Rectal smooth muscle tissue (tissue), 1 donor: ENCODE results near the gene CMTM3.
"Not testable (repeated sequence)": the region's sequence is repeated elsewhere in the genome, so short reads cannot be mapped to it uniquely, and the experiment has no call there.

Experiments used
- H3K27ac ChIP-seq: one replicate; pipeline ENCODE4 v1.7.0; 2013; ENCODE audit warnings: low read depth, low read length, inconsistent platforms
- H3K27me3 ChIP-seq: one replicate; pipeline ENCODE4 v1.7.0; 2013; ENCODE audit warnings: low read length; ENCODE audit not compliant: control insufficient read depth, insufficient read depth
- H3K36me3 ChIP-seq: one replicate; pipeline ENCODE4 v1.7.0; 2013; ENCODE audit warnings: low read length; ENCODE audit not compliant: control insufficient read depth, insufficient read depth
- H3K4me1 ChIP-seq: one replicate; pipeline ENCODE4 v1.7.0; 2013; ENCODE audit warnings: low read length; ENCODE audit not compliant: control insufficient read depth, insufficient read depth
- H3K4me3 ChIP-seq: one replicate; pipeline ENCODE4 v1.7.0; 2013; ENCODE audit warnings: low read length
- H3K9ac ChIP-seq: one replicate; pipeline ENCODE4 v1.7.0; 2013; ENCODE audit warnings: low read length

The CMTM3 gene

DNA sequence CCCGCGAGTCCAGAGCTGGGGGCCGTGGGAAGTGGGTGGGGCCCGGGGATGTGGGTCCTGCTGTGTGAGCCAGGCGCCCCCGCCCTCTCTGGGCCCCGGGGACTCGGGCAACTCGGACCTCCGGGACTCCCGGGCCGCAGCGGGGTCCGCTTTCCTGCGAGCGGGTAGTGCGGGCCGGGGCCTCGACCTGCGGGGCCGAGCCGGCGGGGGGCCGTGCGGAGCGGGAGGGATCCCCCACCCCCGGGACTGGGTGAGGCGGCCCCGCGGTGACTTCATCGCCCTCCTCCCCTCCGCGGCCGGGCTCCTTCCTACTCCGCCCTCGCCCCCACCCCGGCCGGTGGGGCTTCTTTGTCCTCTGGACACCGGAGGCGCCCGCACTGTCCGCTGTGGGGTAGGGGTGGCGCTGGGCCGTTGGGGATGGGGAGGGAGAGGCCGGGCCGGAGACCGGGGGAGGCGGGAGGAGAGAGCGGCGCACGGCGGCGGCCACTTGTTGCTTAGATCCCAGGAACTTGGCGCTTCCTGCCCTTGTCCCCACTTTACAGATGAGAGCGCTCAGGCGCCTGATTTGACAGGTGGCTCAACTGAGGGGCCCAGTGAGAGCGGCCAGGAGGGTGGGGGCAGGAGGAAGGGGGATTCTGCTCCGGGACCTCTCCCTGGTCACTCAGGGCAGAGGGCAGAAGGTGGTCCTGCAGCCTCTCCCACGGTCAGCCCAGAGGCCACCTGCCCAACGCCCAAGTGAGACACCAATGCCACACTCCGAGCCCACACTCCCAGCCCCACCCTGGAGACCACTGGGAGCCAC, 874 bp downstream of the CMTM3 start:
- Histone ChIP-seq H3K27ac (peak overlapping the region; percentile 59), H3K4me1 (peaks cover 7% of the 10 kb centered on the region), H3K4me3 (peak overlapping the region; percentile 56), H3K36me3 (peaks cover 9% of the 10 kb centered on the region), H3K27me3 (peaks cover 4% of the 10 kb centered on the region), H3K9ac (peak overlapping the region; percentile 6)

DNA sequence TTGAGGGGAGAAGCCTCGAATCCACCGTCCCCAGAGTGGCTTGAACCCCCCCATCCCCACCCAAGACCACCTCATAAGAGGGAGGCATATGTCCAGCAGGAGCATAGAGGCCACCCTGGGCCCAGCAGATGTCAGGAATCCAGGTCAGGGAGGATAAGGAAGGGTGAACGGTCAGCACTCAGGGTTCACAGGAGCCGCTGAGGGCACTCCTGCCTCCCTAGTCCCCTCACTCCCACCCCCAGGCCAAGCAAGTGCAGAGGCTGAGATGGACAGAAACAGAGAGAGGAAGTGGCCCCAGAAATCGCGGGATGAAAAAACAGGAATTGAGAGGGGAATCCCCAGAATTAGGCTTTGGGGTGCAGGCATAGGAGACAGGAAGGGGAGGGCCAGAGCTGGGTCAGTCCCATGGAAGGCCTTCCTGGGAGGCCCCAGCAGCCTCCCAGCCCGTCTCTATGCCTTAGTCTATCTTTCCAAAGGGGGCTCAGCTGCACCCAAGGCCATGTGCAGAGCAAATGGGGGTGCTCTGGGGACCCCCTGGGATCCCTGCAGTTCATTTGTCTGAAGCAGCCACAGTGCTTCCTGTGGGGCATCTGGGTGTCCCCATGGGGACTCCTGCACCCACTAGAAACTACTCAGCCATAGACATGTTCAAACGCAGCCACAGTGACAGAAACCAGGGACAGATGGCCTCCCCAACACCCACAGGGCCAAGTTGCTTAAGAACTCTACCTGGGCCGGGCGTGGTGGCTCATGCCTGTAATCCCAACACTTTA, 1.7 kb downstream of the CMTM3 start:
- peaks cover 7% of the 10 kb centered on the region for H3K4me1 ChIP-seq
- peaks cover 4% of the 10 kb centered on the region for H3K27me3 ChIP-seq
- H3K9ac ChIP-seq, result no peak overlapping the region

DNA sequence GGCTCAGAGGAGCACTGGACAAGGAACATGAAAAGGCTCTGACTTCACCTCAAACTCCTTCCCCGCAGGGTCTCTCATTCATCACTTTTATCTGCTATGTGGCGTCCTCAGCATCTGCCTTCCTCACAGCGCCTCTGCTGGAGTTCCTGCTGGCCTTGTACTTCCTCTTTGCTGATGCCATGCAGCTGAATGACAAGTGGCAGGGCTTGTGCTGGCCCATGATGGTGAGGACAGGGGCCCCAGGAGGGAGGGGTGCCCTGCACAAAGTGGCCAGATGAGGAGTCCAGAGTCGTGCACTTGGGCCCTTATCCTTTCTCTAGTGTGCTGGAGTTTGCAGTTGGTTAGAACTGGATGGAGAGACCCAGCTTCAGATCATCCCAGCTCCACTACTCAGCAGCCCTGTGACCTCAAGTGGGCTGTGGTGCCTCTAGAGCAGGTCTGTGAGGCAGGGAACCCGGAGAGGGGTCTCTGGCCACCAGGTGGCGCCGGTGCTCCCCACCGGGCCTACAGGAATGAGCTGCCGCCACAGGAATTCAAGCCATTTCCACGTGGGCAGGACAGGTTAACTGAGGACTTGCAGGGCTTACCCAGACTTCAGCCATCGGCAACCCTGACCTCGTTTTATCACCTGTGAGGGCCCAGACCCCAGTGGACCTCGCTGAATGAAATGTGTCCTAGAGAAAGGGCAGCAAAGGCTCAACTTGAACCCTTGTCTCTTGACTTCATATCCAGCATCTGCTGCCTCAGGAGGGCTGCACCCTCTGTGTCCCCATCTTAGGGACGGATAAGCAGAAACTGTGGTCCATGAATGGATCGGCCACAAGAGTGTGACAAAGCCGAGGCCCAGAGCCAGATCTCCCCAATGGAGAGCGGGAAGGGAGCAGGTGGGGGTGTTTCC, 4.0 kb downstream of the CMTM3 start:
- Histone ChIP-seq H3K4me3 (no peak overlapping the region), H3K4me1 (peaks cover 7% of the 10 kb centered on the region), H3K36me3 (peaks cover 18% of the 10 kb centered on the region), H3K27me3 (peaks cover 4% of the 10 kb centered on the region), H3K27ac (no peak overlapping the region), H3K9ac (no peak overlapping the region)

More for the DNA sequence above, 1.7 kb downstream of the CMTM3 start:
- Histone ChIP-seq H3K4me3 (peak overlapping the region; percentile 56), H3K27ac (no peak overlapping the region), H3K36me3 (peaks cover 12% of the 10 kb centered on the region)

DNA sequence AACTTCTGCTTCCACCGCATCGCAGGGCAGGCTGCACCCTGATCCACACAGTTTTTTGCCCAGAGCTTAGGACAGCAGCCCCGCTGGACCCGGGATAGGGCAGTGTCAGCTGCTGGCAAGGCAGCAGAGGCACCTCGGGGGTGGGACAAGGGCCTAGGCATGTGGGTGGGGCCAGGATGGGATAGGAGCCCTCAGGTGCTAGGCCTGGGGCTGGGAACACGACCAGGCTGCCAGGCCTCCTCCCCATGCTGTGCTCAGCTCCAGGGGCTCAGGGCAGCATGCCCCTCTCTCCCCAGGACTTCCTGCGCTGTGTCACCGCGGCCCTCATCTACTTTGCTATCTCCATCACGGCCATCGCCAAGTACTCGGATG, 4.6 kb downstream of the CMTM3 start:
- H3K27ac ChIP-seq, result no peak overlapping the region
- no peak overlapping the region for H3K9ac ChIP-seq
- peaks cover 18% of the 10 kb centered on the region for H3K36me3 ChIP-seq

DNA sequence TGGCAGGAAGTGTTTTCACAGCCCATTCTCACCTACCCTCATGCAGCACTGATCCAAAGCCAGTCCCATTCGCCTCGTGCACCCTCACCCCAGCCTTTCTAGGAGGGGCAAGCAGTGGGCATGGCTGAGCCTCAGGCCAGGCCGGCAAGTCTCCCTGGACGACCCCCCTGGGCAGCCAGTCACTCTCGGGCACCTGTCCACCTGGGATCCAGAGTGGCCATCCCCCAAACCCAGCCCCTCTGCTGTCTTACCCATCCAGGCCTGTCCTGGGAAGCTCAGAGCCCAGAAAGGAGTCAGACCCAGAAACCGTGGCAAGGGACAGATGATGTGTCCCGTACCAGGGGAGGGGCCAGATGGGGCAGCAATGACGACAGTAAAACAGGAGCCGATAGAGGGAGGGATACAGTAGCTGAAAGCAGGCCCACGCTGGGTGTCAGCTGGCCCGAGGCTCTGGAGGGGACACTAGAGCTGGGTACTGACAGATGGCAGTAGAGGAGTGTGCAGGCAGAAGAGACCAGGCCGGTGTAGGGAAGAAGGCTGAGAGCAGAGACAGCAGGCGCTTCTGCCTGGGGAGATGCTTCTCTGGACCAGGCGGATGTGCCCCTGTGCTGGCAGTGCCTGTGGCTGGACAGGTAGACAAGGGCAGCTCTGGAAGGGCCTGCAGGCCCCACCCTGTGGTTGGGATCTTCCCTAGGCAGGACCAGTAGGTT, 5.8 kb downstream of the CMTM3 start:
- Histone ChIP-seq H3K9ac (no peak overlapping the region), H3K36me3 (peaks cover 18% of the 10 kb centered on the region), H3K27ac (no peak overlapping the region), H3K4me3 (no peak overlapping the region), H3K4me1 (peaks cover 5% of the 10 kb centered on the region), H3K27me3 (no peaks in the 10 kb centered on the region)

More for the DNA sequence above, 4.6 kb downstream of the CMTM3 start:
- Histone ChIP-seq H3K4me1 (peaks cover 5% of the 10 kb centered on the region), H3K27me3 (no peaks in the 10 kb centered on the region), H3K4me3 (no peak overlapping the region)

DNA sequence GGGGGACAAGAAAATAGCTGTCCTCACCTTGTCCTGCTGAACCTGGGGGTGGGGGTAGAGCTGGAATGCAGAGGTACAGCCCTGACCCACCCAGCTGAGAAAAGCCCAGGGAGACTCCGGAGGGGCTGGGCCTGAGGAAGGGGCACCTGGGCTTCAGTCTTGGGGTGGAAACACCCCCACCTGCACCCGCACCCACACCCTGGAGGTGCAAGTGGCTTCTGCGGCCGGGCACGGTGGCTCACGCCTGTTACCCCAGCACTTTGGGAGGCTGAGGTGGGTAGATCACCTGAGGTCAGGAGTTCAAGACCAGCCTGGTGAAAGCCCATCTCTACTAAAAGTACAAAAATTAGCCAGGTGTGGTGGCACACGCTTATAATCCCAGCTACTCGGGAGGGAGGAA, 7.4 kb downstream of the CMTM3 start:
- H3K9ac ChIP-seq, H3K27me3 ChIP-seq, H3K27ac ChIP-seq, H3K4me3 ChIP-seq, H3K4me1 ChIP-seq: not testable (repeated sequence)
- H3K36me3 ChIP-seq, result peaks cover 18% of the 10 kb centered on the region

DNA sequence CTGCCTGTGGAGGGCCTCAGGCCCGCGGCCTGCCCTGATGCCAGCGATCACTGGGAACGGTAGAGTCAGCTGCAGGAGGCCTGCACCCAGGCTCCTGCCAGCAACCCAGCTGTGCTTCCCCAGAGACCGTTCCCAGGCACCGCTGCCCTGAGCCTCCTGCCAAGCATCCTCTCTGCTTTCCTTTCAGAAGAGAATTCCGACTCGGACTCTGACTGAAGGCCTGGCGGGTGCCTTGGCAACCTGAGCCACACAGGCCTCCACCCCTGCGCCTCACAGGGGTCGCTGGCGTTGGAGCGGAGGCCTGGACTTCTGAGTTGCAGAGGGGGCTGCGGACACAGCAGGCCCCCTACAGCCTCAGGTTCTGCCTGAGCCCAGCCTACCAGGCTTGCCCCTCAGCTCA, 7.9 kb downstream of the CMTM3 start:
- peaks cover 18% of the 10 kb centered on the region for H3K36me3 ChIP-seq
- H3K27me3 ChIP-seq, result no peaks in the 10 kb centered on the region
- H3K27ac ChIP-seq, result no peak overlapping the region
- no peak overlapping the region for H3K4me3 ChIP-seq
- H3K4me1 ChIP-seq, result peaks cover 5% of the 10 kb centered on the region
- H3K9ac ChIP-seq, result no peak overlapping the region

DNA sequence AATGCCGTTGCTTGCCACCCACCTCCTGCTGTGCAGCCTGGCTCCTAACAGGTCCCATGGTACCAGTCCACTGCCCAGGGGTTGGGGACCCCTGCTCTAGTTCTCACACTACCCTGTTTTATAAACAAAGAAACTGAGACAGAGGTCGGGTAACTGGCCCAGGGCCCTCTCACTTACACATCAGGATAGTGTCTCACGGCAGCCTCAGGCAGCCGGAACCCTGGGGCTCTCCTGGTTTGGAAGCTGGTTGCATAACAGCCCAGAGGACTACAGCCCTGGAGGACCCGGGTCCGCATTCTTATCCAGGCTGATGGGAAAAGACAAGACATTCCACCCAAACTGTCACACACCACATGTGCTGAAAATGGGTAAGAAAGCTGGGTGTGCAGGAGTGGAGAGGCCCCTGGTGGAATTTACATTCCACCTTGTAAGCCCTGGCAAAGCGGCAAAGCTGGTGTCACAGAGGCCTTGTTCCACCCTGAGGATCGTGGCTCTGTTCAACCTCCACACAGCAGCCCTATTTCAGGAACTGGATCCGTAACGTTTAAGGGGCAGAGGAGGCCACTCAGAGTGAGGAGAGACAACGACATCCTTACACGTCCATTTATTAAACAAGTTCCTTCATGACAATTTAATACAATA, 9.8 kb downstream of the CMTM3 start:
- Histone ChIP-seq H3K4me1 (peaks cover 5% of the 10 kb centered on the region), H3K27me3 (no peaks in the 10 kb centered on the region), H3K4me3 (no peak overlapping the region), H3K36me3 (peaks cover 18% of the 10 kb centered on the region), H3K9ac (no peak overlapping the region), H3K27ac (no peak overlapping the region)

DNA sequence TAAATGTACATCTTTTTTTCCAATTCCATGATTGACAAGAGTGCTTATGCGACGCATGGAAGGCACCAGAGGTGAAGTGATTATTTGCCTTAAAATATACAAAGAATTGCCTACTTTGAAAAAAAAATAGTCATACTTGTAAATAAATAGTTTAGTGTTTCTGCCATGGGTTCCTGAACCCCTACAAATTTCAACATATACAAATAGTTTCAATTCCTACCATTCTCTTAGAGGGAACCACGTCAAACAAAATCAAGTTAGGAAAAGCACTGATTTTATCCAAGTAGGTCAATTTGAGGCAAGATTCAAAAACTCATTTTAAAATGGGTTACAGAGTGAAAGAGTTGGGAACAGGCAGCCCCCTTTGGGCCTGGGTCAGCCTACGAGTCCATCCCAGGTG, 11.7 kb downstream of the CMTM3 start:
- Histone ChIP-seq H3K27ac (no peak overlapping the region), H3K9ac (no peak overlapping the region), H3K36me3 (peaks cover 6% of the 10 kb centered on the region)

DNA sequence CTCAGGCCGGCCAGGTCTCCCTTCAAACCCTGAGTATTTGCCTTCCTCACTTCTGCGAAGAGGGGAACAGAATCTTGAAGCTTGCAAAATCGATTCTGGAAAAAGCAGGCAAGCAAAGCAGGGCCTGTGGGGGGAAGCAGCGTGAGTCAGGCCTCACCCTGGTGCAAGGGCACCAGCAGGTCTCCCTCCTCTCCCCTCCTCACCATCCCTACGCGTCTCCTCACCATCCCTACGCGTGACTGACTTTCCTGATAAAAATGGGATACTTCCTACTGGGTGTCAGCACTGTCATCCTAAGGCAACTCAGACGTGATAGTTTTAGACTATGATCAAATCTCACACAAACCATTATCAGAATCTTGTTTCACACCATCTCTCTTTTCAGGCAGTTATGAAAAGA, 12.1 kb downstream of the CMTM3 start:
- no peaks in the 10 kb centered on the region for H3K27me3 ChIP-seq
- no peak overlapping the region for H3K27ac ChIP-seq
- H3K4me1 ChIP-seq, result peaks cover 5% of the 10 kb centered on the region
- H3K36me3 ChIP-seq, result peaks cover 8% of the 10 kb centered on the region
- no peak overlapping the region for H3K9ac ChIP-seq
- no peak overlapping the region for H3K4me3 ChIP-seq

More for the DNA sequence above, 11.7 kb downstream of the CMTM3 start:
- H3K4me1 ChIP-seq, result peaks cover 5% of the 10 kb centered on the region
- H3K27me3 ChIP-seq, result no peaks in the 10 kb centered on the region
- no peak overlapping the region for H3K4me3 ChIP-seq

DNA sequence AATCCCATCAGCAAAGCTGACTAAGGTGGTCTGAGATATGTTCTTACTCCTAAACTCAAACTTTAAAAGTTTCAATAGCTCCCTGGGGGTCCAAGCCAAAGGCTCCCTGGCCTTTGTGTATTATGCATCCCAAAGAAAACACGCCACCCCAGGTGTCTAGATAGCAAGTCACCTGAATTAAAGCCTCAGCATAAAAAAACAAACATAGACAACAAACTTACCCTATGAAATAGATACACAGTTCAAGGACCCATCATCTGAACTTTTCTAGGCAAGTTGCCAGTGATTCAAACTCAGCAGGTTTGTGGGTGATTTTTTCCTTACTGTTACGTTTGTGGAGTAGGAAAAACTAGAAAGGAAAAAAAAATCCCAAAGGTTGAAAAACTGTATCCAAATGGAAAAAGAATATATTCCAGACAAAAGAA, 12.5 kb downstream of the CMTM3 start:
- Histone ChIP-seq H3K36me3 (peaks cover 9% of the 10 kb centered on the region), H3K27ac (no peak overlapping the region), H3K27me3 (no peaks in the 10 kb centered on the region), H3K4me1 (peaks cover 5% of the 10 kb centered on the region), H3K9ac (no peak overlapping the region), H3K4me3 (no peak overlapping the region)
